ENCODE results near the gene CCDC177. TPM values are rescaled to one million over a fixed set of nuclear protein-coding genes. Genes with fewer than 3 reads are reported as not detected.

Gene CCDC177
- total and polyA plus RNA-seq, 12 donors = 0.03 TPM; not detected in 11

DNA sequence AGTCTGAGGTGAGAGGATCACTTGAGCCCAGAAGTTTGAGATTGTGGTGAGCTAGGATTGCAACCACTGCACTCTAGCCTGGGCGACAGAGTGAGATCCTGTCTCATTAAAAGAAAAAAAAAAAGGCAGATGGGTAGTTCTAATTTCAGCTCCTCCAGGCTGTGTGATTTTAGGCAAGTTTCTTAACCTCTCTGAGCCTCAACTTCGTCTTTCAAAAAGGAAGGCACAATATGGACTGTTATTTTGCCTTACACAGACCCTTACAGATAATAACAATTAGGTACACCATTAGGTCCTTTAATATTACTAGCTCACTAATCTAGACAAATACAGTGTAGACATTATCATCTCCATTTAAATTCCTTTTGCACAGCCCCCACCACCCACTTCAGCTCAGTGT lies 4.8 kb upstream of the CCDC177 start:
- ATAC-seq (no peak), DNase-seq (no peak)
- peaks cover 6 to 47% (median 35%) of the 10 kb centered on the region in 7 donors for H3K27me3 ChIP-seq
- 82 to 89% methylated on average over 2 of the region's 2 CpGs for WGBS, 2 donors
- H3K36me3 ChIP-seq = no peaks in the 10 kb centered on the region
- H3K4me1 ChIP-seq = peaks cover under 1 to 12% (median 4%) of the 10 kb centered on the region in 9 donors
- no peak overlapping the region for H3K27ac ChIP-seq
- peaks cover 0 to 2% (median 0%) of the 10 kb centered on the region in 11 donors for H3K9me3 ChIP-seq
- no peak overlapping the region for H3K4me3 ChIP-seq
- intact Hi-C loops (cut with DNase I) = loop anchor here in 1 of 10 donors (5.0 kb wide), 1 partner anchor 337 kb away; no protein-coding TSS in a partner anchor
- TF ChIP-seq, protein P1, sequence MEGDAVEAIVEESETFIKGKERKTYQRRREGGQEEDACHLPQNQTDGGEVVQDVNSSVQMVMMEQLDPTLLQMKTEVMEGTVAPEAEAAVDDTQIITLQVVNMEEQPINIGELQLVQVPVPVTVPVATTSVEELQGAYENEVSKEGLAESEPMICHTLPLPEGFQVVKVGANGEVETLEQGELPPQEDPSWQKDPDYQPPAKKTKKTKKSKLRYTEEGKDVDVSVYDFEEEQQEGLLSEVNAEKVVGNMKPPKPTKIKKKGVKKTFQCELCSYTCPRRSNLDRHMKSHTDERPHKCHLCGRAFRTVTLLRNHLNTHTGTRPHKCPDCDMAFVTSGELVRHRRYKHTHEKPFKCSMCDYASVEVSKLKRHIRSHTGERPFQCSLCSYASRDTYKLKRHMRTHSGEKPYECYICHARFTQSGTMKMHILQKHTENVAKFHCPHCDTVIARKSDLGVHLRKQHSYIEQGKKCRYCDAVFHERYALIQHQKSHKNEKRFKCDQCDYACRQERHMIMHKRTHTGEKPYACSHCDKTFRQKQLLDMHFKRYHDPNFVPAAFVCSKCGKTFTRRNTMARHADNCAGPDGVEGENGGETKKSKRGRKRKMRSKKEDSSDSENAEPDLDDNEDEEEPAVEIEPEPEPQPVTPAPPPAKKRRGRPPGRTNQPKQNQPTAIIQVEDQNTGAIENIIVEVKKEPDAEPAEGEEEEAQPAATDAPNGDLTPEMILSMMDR (IDR thresholded peaks at IDR 0.05) = no peak

DNA sequence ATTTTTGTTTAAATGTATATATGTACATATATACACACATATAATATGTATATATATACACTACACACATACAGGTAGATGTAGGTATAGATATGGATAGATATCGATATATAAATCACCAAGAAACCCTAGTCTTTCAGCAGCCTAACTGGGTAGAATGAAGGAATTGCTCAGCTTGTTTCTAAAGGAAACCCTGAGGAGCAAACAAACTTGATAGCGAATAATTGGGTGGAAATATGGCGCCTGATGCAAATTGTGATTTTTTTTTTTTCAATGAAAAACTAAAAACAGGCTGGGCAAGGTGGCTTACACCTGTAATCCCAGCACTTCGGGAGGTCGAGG lies 254 bp upstream of the CCDC177 start:
- H3K27ac ChIP-seq = no peak overlapping the region
- intact Hi-C loops (cut with DNase I) = loop anchor here in 4 of 10 donors (5.0 kb wide), 2 partner anchors 43 to 333 kb away; no protein-coding TSS in a partner anchor
- DNase-seq = no peak
- H3K9me3 ChIP-seq = peaks cover 0 to 2% (median 0%) of the 10 kb centered on the region in 11 donors
- H3K36me3 ChIP-seq = no peaks in the 10 kb centered on the region
- peaks cover 12 to 38% (median 33%) of the 10 kb centered on the region in 9 donors for H3K4me1 ChIP-seq
- ATAC-seq = no peak
- peaks cover 32 to 92% (median 80%) of the 10 kb centered on the region in 7 donors for H3K27me3 ChIP-seq
- TF ChIP-seq, protein P1 (IDR thresholded peaks at IDR 0.05) = peak in 3 of 9 donors; percentile 3 to 32 (median 22)
- peak overlapping the region in 3 of 10 donors; percentile 6 to 38 (median 36) for H3K4me3 ChIP-seq
- WGBS, 2 donors = 46 to 49% methylated on average over 5 of the region's 5 CpGs

DNA sequence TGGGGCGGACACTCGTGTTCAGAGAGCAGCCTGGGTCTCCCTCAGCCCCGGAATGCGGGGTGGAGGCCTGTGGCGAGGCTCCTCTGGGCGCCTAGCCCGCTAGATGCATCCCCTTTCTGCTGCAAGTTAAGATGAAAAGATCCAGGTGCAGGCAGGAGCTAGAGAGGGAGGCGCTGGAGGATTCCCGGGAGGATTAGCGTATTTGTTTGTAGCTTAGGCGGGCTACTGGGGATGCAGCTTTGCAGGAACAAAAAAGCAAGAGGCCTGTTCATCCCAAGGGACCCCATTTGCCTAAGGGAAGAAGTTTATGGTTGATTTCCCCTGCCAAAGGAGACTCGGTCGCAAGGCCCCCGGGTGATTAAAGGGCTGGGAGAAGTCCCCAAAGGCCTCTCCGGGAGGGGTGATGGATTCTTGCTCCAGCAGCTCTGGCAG lies 824 bp downstream of the CCDC177 start:
- peak in 1 of 8 donors; percentile 20 for ATAC-seq
- Histone ChIP-seq H3K36me3 (no peaks in the 10 kb centered on the region), H3K4me3 (peak overlapping the region in 8 of 10 donors; percentile 6 to 61 (median 33)), H3K27ac (no peak overlapping the region), H3K9me3 (peaks cover 0 to 2% (median 0%) of the 10 kb centered on the region in 11 donors), H3K27me3 (peaks cover 33 to 100% (median 90%) of the 10 kb centered on the region in 7 donors), H3K4me1 (peaks cover 12 to 38% (median 33%) of the 10 kb centered on the region in 9 donors)
- WGBS, 2 donors = 2 to 4% methylated on average over 15 of the region's 15 CpGs
- intact Hi-C loops (cut with DNase I) = loop anchor here in 3 of 10 donors (5.0 kb wide), 2 partner anchors 42 to 332 kb away; no protein-coding TSS in a partner anchor
- no peak for DNase-seq
- TF ChIP-seq, protein P1 (IDR thresholded peaks at IDR 0.05) = no peak

DNA sequence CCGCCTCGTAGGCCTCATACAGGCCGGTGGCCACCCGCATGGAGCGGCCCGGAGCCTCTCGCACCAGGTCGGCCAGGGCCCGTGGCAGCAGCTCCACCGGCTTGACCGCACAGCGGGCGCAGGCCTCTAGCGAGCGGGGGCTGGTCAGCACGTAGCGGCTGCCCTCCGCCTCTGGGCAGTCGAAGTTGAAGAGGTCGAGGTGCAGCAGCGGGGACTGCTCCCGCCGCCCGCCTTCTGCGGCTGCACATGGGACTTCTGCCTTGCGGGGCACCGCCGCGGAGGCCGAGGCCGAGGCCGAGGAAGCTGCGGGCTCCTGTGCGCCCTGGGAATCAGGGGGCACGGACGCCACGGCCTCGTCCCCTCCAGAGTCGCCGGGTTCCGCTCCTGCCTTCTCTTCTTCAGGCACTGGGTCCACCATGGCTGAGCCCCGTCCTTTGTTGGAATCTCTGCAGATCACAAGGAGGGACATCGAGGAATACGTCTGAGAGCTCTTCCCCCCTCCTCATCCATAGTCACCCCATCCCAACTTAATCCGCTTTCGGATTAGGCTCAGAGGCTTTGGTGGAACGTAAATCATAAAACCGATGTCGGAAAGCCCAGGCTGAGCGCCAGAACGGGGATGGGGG lies 1.4 kb downstream of the CCDC177 start:
- Histone ChIP-seq H3K27ac (no peak overlapping the region), H3K4me1 (peaks cover 12 to 38% (median 33%) of the 10 kb centered on the region in 9 donors), H3K9me3 (peaks cover 0 to 2% (median 0%) of the 10 kb centered on the region in 11 donors), H3K4me3 (peak overlapping the region in 7 of 10 donors; percentile 14 to 61 (median 22)), H3K27me3 (peaks cover 33 to 100% (median 95%) of the 10 kb centered on the region in 7 donors), H3K36me3 (no peaks in the 10 kb centered on the region)
- 12 to 18% methylated on average over 49 to 51 of the region's 51 CpGs for WGBS, 2 donors
- no peak for DNase-seq
- ATAC-seq = peak in 1 of 8 donors; percentile 37
- intact Hi-C loops (cut with DNase I) = loop anchor here in 3 of 10 donors (5.0 kb wide), 2 partner anchors 41 to 331 kb away; no protein-coding TSS in a partner anchor
- TF ChIP-seq, protein P1 (IDR thresholded peaks at IDR 0.05) = no peak
